Upper lobe of left lung (tissue), 6 donors: ENCODE measurements around the gene TMED8. TPM values are rescaled to one million over a fixed set of nuclear protein-coding genes. Genes with fewer than 3 reads are reported as not detected.
A peak's percentile ranks its signal among the peaks of the same experiment; 100 is the strongest.

Experiments used
- ATAC-seq, 2 donors: fragments of 200-7000 bp; cut with Tn5 transposase; one replicate each; pipeline ENCODE4 v1.9.1; 2022; ENCODE audit warnings: mild to moderate bottlenecking in 2 of 2, moderate library complexity in 2 of 2; ENCODE audit not compliant: low FRiP score in 2 of 2
- DNase-seq, 2 donors: peaks; one replicate each; pipeline ENCODE4 v3.0.0-alpha.2; 2019 to 2020
- H3K27ac ChIP-seq, 4 donors: fragments of 200-600 bp; sonication (generic); one replicate each; pipeline ENCODE4 v1.5.1; 2016 to 2019
- H3K27me3 ChIP-seq, 4 donors: fragments of 200-600 bp; sonication (generic); one replicate each; pipeline ENCODE4 v1.5.1; 2017 to 2019
- H3K36me3 ChIP-seq, 4 donors: fragments of 200-600 bp; sonication (generic); one replicate each; pipeline ENCODE4 v1.5.1; 2016 to 2019
- H3K4me1 ChIP-seq, 4 donors: fragments of 200-600 bp; sonication (generic); one replicate each; pipeline ENCODE4 v1.5.1; 2018 to 2019
- H3K4me3 ChIP-seq, 4 donors: fragments of 200-600 bp; sonication (generic); one replicate each; pipeline ENCODE4 v1.5.1; 2017 to 2019; ENCODE audit warnings: mild to moderate bottlenecking in 2 of 4, moderate library complexity in 1 of 4
- H3K9me3 ChIP-seq, 4 donors: fragments of 200-600 bp; sonication (generic); one replicate each; pipeline ENCODE4 v1.5.1; 2018 to 2019
- EP300 ChIP-seq, 4 donors: sonication (generic); formaldehyde crosslinking; IDR thresholded peaks; one replicate each; pipeline ENCODE4 v1.5.1; 2017; ENCODE audit warnings: antibody characterized with exemption in 4 of 4, control low read depth in 2 of 4
- POLR2A ChIP-seq, 4 donors: fragments of 450-650 bp; IDR thresholded peaks; one replicate each; pipeline ENCODE4 v1.5.1; 2016 to 2017; ENCODE audit warnings: antibody characterized with exemption in 4 of 4, mild to moderate bottlenecking in 2 of 4
- POLR2AphosphoS5 ChIP-seq, 2 donors: sonication (generic); formaldehyde crosslinking; IDR thresholded peaks; one replicate each; pipeline ENCODE4 v1.5.1; 2017; ENCODE audit warnings: antibody characterized with exemption in 2 of 2
- WGBS, 2 donors: methylation state at CpG; one replicate each; pipeline ENCODE4 v1.1.5; 2017 to 2018; 5-methylcytosine and 5-hydroxymethylcytosine counted together
- total RNA-seq, 6 donors: library from RNA; depleted of rRNA in 4 of 6; stranded (reverse); fragments of >200 nt in 4 of 6; gene quantifications; one replicate each; pipeline versions ENCODE4 v1.1.0 to v1.2.1, GENCODE V29; 2016 to 2021
- TF ChIP-seq, protein P1 (sequence below), 6 experiments: fragments of 450-650 bp in 4 of 6; fragments of 200-600 bp in 2 of 6; sonication (generic) in 2 of 6; IDR thresholded peaks; one replicate each; pipeline ENCODE4 v1.5.1; 2016 to 2019; ENCODE audit warnings: antibody characterized with exemption in 6 of 6
- donor health status: DM: no; HTN: no; CAD: no; lungs with moderate emphysema.
- donor health status: DM: no; HTN: yes; CAD: no; lungs with severe emphysema.

TMED8 gene
- total RNA-seq, 6 donors from 2014 or later: 7.8 to 20.6 (median 11.2) TPM

DNA sequence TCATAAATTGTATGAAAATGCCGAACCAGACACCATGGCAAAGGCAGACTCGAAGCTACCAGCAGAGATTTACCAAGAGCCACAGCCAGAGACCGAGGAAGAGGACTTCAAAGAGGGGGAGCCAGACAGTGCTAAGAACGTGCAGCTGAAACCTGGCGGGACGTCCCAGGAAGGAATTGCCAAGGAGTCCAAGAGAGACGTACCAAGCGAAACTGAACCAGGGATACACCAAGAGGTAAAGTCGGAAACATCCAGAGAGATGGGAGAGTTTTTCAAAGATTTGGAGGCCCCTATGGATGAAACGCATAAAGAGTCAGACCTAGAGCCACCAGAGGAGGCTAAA lies 579 bp upstream of the TMED8 start:
- no peaks in the 10 kb centered on the region for H3K36me3 ChIP-seq
- peak; percentile 1 to 20 for ATAC-seq
- peak overlapping the region in 3 of 4 donors; percentile 76 to 85 (median 80) for H3K27ac ChIP-seq
- H3K27me3 ChIP-seq: no peaks in the 10 kb centered on the region
- peaks cover 13 to 20% (median 17%) of the 10 kb centered on the region in 4 donors for H3K4me1 ChIP-seq
- no peak for TF ChIP-seq EP300 (IDR thresholded peaks at IDR 0.05)
- TF ChIP-seq, protein P1, sequence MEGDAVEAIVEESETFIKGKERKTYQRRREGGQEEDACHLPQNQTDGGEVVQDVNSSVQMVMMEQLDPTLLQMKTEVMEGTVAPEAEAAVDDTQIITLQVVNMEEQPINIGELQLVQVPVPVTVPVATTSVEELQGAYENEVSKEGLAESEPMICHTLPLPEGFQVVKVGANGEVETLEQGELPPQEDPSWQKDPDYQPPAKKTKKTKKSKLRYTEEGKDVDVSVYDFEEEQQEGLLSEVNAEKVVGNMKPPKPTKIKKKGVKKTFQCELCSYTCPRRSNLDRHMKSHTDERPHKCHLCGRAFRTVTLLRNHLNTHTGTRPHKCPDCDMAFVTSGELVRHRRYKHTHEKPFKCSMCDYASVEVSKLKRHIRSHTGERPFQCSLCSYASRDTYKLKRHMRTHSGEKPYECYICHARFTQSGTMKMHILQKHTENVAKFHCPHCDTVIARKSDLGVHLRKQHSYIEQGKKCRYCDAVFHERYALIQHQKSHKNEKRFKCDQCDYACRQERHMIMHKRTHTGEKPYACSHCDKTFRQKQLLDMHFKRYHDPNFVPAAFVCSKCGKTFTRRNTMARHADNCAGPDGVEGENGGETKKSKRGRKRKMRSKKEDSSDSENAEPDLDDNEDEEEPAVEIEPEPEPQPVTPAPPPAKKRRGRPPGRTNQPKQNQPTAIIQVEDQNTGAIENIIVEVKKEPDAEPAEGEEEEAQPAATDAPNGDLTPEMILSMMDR (IDR thresholded peaks at IDR 0.05): no peak
- no peak for TF ChIP-seq POLR2AphosphoS5 (IDR thresholded peaks at IDR 0.05)
- no peak for TF ChIP-seq POLR2A (IDR thresholded peaks at IDR 0.05)
- peak overlapping the region; percentile 70 to 96 (median 82) for H3K4me3 ChIP-seq
- WGBS, 2 donors: 15 to 19% methylated on average over 9 to 10 of the region's 10 CpGs
- no peaks in the 10 kb centered on the region for H3K9me3 ChIP-seq
- DNase-seq: no peak

DNA sequence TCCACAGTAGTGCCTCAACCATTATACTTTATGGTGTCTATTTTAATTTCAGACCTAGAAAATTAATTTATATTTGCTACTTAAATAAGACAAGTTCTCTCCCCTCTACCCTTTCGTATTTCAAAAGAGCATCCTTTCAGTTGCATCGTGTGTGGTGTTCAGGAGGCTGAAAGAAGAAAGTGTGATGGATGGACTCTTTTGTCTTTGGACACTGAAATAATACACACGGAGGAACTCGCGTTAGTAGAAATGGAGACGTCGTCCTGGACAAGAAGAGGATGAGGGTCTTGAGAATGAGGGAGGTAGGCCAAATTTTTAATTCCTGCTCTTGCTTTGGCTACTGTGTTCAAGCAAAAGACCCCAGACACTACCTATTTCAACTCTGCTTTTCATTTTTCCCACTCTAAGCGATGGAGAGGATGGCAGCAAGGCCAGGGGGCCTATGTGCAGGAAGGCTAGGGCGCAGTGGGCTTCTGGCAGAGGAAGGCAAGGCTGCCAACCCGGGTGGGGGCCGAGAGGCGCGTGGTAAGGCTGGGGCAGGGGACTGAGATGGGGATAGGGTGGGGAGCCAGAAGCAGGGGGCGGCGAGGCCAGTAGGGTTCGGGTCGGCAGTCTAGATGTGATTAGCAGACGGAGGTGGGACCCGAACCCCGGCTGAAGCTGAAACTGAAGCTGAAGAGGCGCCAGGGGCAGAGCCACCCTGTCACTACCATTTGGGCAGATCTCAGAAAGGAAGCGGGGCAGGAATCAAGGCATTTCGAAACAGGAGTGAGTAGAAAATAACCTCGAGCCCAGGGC lies 722 bp downstream of the TMED8 start:
- DNase-seq (peak in 1 of 2 donors; percentile 32), ATAC-seq (peak; percentile 5 to 36)
- Histone ChIP-seq H3K36me3 (no peaks in the 10 kb centered on the region), H3K27me3 (no peaks in the 10 kb centered on the region), H3K4me3 (peak overlapping the region; percentile 70 to 96 (median 82)), H3K9me3 (no peaks in the 10 kb centered on the region), H3K27ac (peak overlapping the region; percentile 76 to 92 (median 82)), H3K4me1 (peaks cover 16 to 22% (median 18%) of the 10 kb centered on the region in 4 donors)
- 10 to 14% methylated on average over 24 of the region's 24 CpGs for WGBS, 2 donors
- TF ChIP-seq POLR2AphosphoS5 (IDR thresholded peaks at IDR 0.05): no peak
- TF ChIP-seq, protein P1 (IDR thresholded peaks at IDR 0.05): no peak
- no peak for TF ChIP-seq EP300 (IDR thresholded peaks at IDR 0.05)
- TF ChIP-seq POLR2A (IDR thresholded peaks at IDR 0.05): no peak

DNA sequence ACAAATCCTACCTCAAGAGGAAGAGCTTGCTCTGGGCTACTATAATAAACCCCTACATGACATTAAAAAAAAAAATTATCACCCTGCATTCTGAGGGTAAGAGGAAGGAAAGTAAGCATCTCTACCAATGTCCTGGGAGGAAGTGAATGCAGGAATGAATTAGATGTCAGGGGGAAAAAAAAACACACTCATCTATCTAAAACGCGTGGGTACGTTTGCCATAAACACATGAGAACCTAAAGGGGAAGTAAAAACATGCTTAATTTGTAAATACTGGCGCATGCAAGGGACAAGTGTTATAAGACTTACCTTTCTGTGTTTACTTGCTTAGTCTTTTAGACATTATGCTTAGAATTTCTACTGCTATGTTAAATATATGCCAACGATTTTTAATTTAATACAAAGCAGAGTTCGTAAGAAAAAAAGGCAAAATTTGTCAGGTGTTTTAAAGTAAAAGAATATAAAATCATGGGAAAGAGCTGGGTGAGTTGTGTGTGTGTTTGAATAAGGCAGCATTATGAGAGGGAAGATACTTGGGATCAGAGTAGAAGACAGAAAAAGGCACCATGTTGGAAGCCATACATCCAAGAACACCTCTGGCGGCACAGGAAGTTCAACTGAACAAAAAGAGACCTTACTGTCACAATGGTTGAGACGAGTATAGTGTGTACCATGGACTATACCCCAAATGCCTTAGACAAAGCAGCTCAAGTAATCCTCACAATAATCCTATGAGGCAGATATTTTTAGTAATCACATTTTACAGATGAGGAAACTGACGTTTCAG lies 1.5 kb downstream of the TMED8 start:
- H3K4me3 ChIP-seq: peak overlapping the region in 1 of 4 donors; percentile 74
- no peaks in the 10 kb centered on the region for H3K9me3 ChIP-seq
- ATAC-seq (no peak), DNase-seq (no peak)
- no peak overlapping the region for H3K27ac ChIP-seq
- H3K36me3 ChIP-seq: no peaks in the 10 kb centered on the region
- TF ChIP-seq EP300 (IDR thresholded peaks at IDR 0.05) (no peak), POLR2AphosphoS5 (IDR thresholded peaks at IDR 0.05) (no peak), POLR2A (IDR thresholded peaks at IDR 0.05) (no peak)
- TF ChIP-seq, protein P1 (IDR thresholded peaks at IDR 0.05): no peak
- 65 to 66% methylated on average over 9 of the region's 9 CpGs for WGBS, 2 donors
- H3K4me1 ChIP-seq: peaks cover 16 to 22% (median 18%) of the 10 kb centered on the region in 4 donors
- H3K27me3 ChIP-seq: no peaks in the 10 kb centered on the region

DNA sequence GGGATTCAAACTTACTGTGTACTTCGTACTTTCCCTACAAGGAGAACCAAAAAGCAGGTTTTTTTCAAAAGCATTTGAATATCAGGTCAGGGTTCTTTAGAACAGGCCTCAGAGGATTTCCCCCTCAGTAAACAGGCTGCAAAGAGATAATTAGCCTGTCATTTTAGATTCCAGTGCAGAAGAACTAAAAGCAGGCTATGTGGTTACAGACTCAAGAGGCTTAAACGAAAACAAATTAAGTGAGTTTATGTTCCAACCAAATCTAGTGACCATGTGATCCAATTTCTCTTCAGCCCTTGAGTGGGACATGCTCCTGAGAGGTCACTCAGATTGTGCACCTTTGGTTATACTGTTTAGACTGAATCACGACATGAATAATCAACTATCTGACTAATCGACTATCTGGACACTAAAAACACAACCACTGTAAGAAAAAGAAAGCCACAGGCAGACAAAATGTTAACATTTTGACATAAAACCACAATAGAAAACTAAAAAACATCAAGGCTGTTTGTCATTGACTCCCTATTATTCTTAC lies 4.5 kb downstream of the TMED8 start:
- ATAC-seq (no peak), DNase-seq (no peak)
- H3K27ac ChIP-seq: no peak overlapping the region
- no peaks in the 10 kb centered on the region for H3K27me3 ChIP-seq
- 41 to 49% methylated on average over 4 of the region's 4 CpGs for WGBS, 2 donors
- TF ChIP-seq EP300 (IDR thresholded peaks at IDR 0.05) (no peak), POLR2A (IDR thresholded peaks at IDR 0.05) (no peak), POLR2AphosphoS5 (IDR thresholded peaks at IDR 0.05) (no peak)
- TF ChIP-seq, protein P1 (IDR thresholded peaks at IDR 0.05): no peak
- H3K4me3 ChIP-seq: no peak overlapping the region
- H3K9me3 ChIP-seq: no peaks in the 10 kb centered on the region
- no peaks in the 10 kb centered on the region for H3K36me3 ChIP-seq
- H3K4me1 ChIP-seq: peaks cover 11 to 17% (median 14%) of the 10 kb centered on the region in 4 donors
